ENCODE data around the gene HOXD11.

The HOXD11 gene

GRCh38 chr2:176109192-176109901, 2.3 kb downstream of the HOXD11 start:
- FAIRE-seq, result no peak

DNA sequence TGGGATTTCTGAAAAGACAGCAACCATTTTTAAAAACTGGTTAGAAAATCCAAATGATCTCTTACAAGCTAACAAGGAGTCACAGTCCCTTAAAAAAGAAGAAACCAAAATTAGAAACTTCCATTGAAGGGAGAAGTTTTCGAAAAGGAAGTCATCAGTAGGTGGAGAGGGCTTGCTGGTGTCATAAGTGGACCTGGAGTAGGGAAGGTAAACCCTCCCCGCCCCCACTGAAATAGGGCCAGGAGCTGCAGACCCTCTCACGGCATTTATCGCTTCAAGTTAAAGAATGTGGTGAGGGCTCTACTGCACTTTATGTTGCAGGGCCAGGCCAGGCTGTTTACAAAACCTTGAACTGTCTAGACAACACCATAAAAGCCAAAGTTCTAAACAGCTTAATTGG, 2.9 kb downstream of the HOXD11 start:
- no peak for FAIRE-seq

GRCh38 chr2:176110415-176111308, 3.6 kb downstream of the HOXD11 start:
- no peak for FAIRE-seq

GRCh38 chr2:176111309-176111663, 4.2 kb downstream of the HOXD11 start:
- peak; percentile 74 for FAIRE-seq

DNA sequence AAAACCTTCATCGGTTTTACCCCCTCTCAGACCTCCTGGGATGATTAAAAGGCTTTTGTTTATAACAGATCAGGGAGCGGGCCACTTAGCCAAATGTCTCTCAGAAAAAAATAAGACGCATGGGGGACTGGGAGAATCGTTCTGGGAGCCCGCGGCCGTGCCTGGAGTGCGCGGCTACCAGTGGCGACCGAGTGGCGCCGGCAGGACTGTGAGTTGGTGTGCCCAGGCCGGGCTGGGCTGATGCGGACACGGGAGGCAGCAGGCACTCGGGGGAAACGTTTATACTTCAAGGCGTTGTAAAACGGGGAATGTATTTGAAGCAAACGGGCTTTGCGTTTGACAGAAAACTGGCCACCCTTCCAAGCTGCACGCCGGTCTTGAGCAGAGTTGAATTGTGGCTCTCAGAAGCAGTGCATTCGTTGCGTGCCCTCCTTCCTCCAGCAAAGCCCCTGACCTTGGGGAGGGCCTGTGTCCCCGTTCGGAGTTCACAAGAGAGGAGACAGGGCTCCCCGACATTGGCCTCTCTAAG, 4.8 kb downstream of the HOXD11 start:
- FAIRE-seq, result no peak

DNA sequence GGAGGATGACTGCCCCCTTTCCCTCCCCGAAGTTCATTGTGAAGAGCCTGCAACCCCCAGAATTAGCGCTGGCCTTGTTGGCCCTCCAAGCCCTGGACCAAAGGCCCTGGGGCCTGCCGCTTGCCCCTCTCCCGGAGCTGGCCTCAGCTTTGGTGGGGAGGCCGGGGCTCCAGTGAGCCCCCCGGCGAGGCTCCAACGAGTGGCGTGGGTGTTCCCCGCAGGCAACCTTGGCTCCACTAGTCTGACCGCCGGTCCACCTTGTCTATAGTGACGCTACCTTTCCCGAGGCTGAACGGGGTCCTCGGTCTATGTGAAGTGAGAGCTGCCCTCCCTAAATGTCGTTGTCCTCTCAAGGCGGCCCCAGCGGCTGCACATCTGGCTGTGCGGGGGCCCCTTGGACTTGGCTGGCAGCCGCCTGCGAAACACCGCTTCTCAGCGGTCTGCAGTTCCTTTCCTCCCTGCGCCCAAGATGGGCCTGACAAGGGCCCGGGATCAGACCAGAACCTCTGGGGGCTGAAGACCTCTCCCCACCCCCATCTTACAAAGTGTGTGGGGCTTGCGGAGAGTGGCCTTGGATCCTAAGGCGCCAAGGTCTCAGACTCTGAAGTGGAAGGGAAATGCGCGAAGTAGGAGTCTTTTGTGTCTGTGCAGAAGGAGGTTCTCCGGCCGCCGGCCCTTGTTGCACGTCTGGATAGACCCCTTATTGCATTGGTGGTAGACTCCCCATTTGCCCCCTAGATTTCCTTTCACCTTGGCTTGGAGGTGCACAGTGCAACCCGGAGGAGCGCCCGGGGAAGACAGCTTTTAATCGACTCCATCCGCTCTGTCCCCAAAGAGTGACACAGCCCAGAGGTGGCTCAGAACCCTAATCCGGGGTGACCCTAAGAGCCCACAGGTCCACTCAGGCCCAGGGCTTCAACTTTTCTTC, 5.6 kb downstream of the HOXD11 start:
- no peak for FAIRE-seq

DNA sequence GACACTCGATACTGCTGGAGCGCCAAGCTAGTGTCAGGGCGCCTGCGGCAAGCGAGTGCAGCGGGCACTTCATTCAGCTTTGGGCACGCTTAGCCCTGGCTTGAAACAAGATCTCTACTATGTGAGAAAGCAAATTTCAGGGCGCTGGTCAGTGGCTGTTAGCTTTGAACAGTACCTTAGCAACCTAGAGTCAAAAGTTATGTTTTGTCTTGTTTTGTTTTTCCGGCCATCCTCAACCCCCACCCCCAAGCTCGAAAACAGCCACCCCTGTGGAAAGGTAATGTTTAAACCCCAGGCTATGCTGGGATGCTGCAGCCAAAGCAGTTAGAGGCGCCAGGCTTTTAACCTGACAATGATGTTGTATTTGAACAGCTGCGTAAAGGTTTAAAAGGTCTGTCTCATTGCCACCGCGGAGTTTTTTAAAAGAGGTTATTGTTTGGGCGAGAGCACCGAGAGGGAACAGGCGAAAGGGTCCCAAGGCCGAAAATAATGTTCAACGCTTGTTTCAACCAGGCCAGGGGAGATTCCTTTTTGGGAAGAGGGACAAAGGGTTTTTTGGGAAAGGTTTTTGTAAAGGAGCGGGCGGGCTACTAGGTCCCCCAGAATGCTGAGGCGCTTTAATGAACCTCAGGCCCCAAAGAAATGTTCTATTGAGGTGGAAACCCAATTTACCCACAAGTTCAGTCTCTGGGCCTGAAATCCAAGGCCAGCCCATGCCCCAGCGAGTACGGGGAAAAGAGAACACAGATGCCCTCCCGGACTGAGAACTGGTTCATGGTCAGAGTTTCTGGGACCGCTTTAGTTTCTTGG, 7.2 kb downstream of the HOXD11 start:
- no peak for FAIRE-seq

DNA sequence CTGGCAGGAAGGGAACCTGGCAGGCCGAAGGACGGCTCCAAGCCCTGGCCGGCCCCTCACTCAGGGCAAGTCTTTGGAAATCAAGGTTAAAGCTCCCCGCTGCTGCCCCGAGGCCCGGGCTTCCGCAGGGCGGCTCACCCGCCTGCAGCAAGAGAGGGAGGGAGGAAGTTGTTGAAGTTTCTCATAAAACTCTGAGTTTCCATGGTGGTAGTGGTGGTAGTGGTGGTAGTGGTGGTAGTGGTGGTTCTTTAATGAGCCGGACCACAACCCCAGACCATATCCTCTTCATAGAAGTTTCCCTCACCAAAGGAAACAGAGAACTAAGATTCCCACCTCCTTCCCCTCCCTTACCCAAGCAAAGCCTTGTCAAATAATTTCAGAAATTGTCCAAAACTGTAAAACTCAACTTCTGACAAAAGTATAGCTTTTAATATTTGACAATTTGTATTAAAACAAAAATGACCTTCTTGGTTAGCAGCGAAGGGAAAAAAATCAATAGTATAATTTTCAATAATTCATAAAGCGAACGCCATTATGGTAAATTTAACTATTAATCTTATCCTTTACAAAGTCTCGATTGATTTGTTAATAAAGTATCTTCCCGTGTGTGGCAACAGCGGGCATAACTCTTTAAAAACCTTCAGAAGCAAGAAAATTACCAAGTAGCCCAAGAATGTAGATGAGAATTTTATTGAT, 8.0 kb downstream of the HOXD11 start:
- FAIRE-seq, result no peak

DNA sequence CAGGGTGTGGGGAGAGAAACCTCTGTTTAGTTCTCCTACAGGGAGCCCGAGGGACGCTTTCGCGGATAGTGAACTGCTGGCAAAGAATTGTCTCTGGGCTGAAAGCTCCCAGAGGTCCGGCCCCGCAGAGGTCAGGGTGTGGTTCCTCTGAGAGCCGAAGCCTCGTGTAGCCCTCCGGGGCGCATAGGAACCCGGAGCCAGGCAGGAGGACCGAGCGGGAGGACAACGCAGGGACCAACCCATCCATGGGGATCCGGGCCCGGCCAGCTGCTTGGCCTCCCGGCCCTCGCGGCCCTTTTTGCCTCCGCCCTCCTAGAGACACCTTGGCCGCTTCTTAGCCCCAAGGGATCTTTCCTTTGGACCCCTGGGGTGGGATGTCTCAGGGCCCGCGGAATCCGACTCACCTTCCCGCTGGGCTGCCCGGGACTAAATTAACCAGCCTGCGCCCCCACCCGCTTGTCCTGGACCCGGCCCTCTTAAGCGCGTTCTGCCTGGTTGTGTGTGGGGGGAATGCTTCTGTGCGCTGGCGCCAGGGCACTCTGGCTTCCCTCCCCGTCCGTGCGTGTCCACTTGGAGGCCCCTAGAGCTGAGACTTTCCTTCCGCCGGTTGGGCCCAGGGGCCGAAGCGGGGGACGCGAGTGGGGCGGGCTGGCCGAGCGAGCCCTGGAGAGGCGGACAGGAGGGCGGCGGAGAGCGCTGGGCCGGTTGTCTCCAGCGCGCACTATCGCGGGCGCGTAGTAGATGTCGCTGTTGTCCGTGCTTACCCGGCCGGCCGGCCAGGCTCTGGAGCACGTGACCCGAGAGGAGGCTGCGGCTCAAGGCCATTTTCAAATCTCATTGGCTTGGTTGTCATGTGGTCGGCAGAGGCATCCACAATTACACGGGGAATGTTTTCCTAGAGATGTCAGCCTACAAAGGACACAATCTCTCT, 9.1 kb downstream of the HOXD11 start, which contains the start of gene HOXD10:
TSS of gene HOXD10 (plus strand) at position 896 of the 931 bp plus-strand sequence. CDS start 56 bp downstream, outside the sequence.
- no peak for FAIRE-seq

DNA sequence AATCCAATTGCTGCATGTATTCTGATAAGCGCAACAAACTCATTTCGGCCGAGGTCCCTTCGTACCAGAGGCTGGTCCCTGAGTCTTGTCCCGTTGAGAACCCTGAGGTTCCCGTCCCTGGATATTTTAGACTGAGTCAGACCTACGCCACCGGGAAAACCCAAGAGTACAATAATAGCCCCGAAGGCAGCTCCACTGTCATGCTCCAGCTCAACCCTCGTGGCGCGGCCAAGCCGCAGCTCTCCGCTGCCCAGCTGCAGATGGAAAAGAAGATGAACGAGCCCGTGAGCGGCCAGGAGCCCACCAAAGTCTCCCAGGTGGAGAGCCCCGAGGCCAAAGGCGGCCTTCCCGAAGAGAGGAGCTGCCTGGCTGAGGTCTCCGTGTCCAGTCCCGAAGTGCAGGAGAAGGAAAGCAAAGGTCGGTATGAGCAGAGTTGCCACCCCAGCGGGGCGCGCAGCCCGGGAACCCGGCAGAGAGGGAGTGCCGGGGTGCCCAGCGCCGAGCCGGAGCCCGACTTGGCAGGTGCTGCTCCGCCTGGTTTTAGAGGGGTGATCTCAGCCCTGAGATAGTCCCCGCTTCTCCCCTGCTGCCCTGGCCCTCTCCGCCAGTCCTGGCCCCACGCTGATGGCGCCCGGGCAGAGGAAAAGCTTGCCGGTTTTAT, 10.2 kb downstream of the HOXD11 start:
- no peak for FAIRE-seq

DNA sequence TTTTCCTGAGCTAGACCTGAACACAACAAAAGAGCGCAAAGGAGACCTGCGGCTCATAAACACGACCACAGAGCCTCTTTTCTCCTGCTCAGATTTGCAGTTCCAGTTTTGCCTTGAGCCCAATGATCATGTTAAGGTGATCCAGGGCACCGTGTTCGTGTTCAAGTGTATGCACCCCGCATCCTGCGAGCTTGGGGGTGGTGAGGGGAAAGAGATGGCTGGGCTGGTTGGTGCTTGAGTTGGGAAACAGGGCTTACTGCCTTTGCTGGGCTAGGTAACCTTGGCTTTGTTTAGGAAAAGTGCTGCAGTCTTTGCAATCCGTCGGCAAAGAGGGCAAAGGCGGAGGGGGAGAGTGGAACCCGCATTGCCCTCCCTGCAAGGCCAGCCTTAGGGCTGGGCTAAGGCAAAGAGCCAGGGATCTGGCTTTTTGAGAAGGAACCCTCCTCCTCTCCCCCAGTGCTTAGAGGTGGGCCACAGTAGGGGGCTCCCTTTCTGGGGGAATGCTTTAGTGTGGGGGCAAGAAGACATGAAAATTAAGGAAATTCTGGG, 10.8 kb downstream of the HOXD11 start:
- FAIRE-seq, result no peak

GRCh38 chr2:176118601-176119339, 11.7 kb downstream of the HOXD11 start:
- FAIRE-seq, result peak; percentile 64

GRCh38 chr2:176120364-176121189, 13.5 kb downstream of the HOXD11 start:
- no peak for FAIRE-seq

GRCh38 chr2:176121190-176122051, 14.3 kb downstream of the HOXD11 start:
- FAIRE-seq, result no peak

- FAIRE-seq, result no peak
Observed at GRCh38 chr2:176122052-176122682, 15.1 kb downstream of the HOXD11 start.

Data from endometrium (tissue), 2 donors.